Fibroblast of mammary gland (primary cell): ENCODE measurements around the gene MAGI2.

Experiments
- DNase-seq: peaks from one replicate; pipeline ENCODE4 v3.0.0-alpha.2; 2010; ENCODE audit warnings: low read depth
- H3K4me3 ChIP-seq: 2 replicates; pipeline ENCODE4 v1.5.1; 2011; ENCODE audit warnings: low read depth, mild to moderate bottlenecking, low read length, moderate library complexity; ENCODE audit not compliant: control insufficient read depth
- CTCF ChIP-seq: conservative IDR thresholded peaks from 2 replicates; pipeline ENCODE4 v1.5.1; 2011; ENCODE audit warnings: low read depth, low read length, inconsistent platforms; ENCODE audit not compliant: control insufficient read depth, insufficient read depth

The MAGI2 gene

GRCh38 chr7:78066599-78066998, 1386.9 kb downstream of the MAGI2 start:
- DNase-seq, result no peak
- no peak for TF ChIP-seq CTCF
- no peak overlapping the region for H3K4me3 ChIP-seq

GRCh38 chr7:78063758-78064157, 1389.7 kb downstream of the MAGI2 start:
- H3K4me3 ChIP-seq, result no peak overlapping the region
- DNase-seq, result no peak
- TF ChIP-seq CTCF, result no peak

GRCh38 chr7:78062214-78062613, 1391.3 kb downstream of the MAGI2 start:
- no peak for TF ChIP-seq CTCF
- H3K4me3 ChIP-seq, result no peak overlapping the region
- no peak for DNase-seq

GRCh38 chr7:78057571-78057970, 1395.9 kb downstream of the MAGI2 start:
- no peak overlapping the region for H3K4me3 ChIP-seq
- no peak for TF ChIP-seq CTCF
- DNase-seq, result no peak

- TF ChIP-seq CTCF, result no peak
- no peak for DNase-seq
Observed at GRCh38 chr7:78055599-78055998, 1397.9 kb downstream of the MAGI2 start.

GRCh38 chr7:78055001-78055573, 1398.4 kb downstream of the MAGI2 start:
- TF ChIP-seq CTCF, result no peak
- no peak overlapping the region for H3K4me3 ChIP-seq
- DNase-seq, result no peak

More at GRCh38 chr7:78055599-78055998, 1397.9 kb downstream of the MAGI2 start:
- no peak overlapping the region for H3K4me3 ChIP-seq

GRCh38 chr7:78052112-78052511, 1401.4 kb downstream of the MAGI2 start:
- TF ChIP-seq CTCF, result no peak
- no peak overlapping the region for H3K4me3 ChIP-seq
- DNase-seq, result no peak
